Measurements from ENCODE around the gene CDR2.

DNA sequence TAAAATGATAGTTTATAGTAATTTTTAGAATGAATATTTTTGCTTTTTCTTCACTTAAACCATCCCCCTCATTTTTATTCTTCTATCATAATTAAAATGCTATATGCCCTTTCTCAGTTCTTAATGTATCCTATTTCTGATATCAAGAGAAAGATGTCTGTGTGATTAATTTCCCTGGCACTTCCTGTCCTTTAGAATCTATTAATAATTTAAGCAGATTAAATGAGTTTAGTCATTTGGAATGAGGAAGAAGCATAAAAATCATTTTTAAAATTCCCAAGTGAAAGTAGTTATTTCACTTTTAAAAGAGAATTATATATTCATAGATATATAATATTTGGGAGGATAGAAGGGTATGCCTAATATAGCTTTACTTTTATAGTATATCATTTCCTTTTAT lies 27.8 kb upstream of the CDR2 start:
- TF ChIP-seq, protein P1, sequence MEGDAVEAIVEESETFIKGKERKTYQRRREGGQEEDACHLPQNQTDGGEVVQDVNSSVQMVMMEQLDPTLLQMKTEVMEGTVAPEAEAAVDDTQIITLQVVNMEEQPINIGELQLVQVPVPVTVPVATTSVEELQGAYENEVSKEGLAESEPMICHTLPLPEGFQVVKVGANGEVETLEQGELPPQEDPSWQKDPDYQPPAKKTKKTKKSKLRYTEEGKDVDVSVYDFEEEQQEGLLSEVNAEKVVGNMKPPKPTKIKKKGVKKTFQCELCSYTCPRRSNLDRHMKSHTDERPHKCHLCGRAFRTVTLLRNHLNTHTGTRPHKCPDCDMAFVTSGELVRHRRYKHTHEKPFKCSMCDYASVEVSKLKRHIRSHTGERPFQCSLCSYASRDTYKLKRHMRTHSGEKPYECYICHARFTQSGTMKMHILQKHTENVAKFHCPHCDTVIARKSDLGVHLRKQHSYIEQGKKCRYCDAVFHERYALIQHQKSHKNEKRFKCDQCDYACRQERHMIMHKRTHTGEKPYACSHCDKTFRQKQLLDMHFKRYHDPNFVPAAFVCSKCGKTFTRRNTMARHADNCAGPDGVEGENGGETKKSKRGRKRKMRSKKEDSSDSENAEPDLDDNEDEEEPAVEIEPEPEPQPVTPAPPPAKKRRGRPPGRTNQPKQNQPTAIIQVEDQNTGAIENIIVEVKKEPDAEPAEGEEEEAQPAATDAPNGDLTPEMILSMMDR (IDR thresholded peaks at IDR 0.05) = no peak
- no peak for TF ChIP-seq EZH2phosphoT487 (IDR thresholded peaks at IDR 0.05)
- no peak for TF ChIP-seq EZH2 (IDR thresholded peaks at IDR 0.05)

All from neural progenitor cell (in vitro differentiated cells).